Activated CD4-positive, alpha-beta T cell treated with anti-CD3 and anti-CD28 coated beads, Interleukin-2, amount 10 ng/mL, durations not matched to agents 24 days and 14 days (primary cell): Measurements from ENCODE around the gene AP1S3. TPM values are rescaled to one million over a fixed set of nuclear protein-coding genes. Genes with fewer than 3 reads are reported as not detected.
"Not testable (repeated sequence)": the region's sequence is repeated elsewhere in the genome, so short reads cannot be mapped to it uniquely, and the experiment has no call there.

ENCODE experiments used
- DNase-seq: peaks from one replicate; pipeline ENCODE4 v3.0.0; 2022
- H3K27ac Mint-ChIP-seq: one replicate; pipeline ENCODE4 v1.8.0; 2022; ENCODE audit warnings: mild to moderate bottlenecking, mixed read lengths
- H3K27me3 Mint-ChIP-seq: one replicate; pipeline ENCODE4 v1.8.0; 2022; ENCODE audit warnings: mixed read lengths
- H3K36me3 Mint-ChIP-seq: one replicate; pipeline ENCODE4 v1.8.0; 2022; ENCODE audit warnings: low read depth, mild to moderate bottlenecking, mixed read lengths
- H3K4me1 Mint-ChIP-seq: one replicate; pipeline ENCODE4 v1.8.0; 2021; ENCODE audit warnings: mixed read lengths
- H3K4me3 Mint-ChIP-seq: one replicate; pipeline ENCODE4 v1.8.0; 2022; ENCODE audit warnings: mild to moderate bottlenecking, moderate library complexity, mixed read lengths
- H3K9me3 Mint-ChIP-seq: one replicate; pipeline ENCODE4 v1.8.0; 2021; ENCODE audit warnings: mixed read lengths
- intact Hi-C: fragments of 100-400 bp; cut with micrococcal nuclease; formaldehyde crosslinking; loops from one replicate; pipeline ENCODE4 v1.15.1; 2023
- total RNA-seq: library from RNA; stranded (reverse); gene quantifications from 2 replicates; pipeline ENCODE4 v1.2.3, GENCODE V29; 2022

AP1S3 gene
- total RNA-seq, 1 donor from 2014 or later: 14.1 TPM

DNA sequence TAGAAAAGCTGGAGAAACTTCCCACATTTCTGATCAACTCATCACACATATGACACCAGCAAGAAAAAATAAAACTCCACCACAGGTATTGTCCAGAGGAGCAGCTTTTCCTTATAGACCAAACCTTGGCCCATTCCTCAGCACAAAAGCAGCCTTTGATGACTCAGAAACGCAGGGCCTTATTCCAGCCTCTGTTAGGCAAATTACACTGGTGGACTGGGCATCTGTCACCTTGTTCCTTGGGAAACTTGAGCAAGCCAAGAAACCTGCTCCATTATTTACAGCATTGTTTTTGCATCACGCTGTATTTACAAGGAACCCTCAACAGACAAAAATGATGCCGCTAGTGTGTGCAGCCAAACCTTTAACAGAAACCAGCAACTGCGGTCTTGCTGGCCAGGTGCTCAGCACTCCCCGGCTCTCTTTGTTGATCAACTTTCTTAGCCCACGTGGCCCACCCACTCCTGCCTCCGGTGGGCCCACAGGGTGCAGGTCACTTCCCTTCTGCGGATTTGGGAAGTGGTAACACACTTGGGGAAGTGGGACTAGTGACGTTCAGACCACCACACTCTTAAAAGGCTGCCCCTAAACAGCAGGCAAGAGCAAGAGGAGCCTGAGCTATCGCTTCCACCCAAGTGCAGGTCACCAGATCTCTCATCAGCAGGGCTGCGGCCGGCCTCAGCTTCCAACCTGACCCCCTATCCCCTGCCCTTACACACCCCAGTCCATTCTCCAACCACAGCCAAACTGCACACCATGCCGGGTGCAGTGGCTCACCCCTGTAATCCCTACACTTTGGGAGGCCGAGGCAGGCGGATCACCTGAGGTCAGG, 1.5 kb downstream of the AP1S3 start:
- Mint-ChIP-seq H3K9me3 (no peaks in the 10 kb centered on the region), H3K4me3 (peak overlapping the region; percentile 90), H3K27me3 (no peaks in the 10 kb centered on the region), H3K27ac (peak overlapping the region; percentile 5), H3K4me1 (peaks cover 16% of the 10 kb centered on the region), H3K36me3 (peaks cover 3% of the 10 kb centered on the region)
- intact Hi-C loops: loop anchor here (5.0 to 10.0 kb wide), 3 partner anchors 106 to 201 kb away; partner anchors contain the start of gene SERPINE2
- no peak for DNase-seq

DNA sequence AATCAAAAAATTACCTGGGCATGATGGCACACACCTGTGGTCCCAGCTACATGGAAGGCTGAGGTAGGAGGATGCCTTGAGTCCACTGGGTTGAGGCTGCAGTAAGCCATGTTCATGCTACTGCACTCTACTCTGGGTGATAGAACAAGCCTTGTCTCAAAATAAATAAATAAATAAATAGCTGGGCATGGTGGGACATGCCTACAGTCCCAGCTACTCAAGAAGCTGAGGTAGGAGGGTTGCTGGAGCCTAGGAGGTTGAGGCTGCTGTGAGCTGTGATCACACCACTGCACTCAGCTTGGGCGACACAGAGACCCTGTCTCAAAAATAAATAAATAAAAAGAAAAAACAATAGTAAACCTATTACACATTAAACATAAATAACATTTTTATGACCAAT, 3.0 kb downstream of the AP1S3 start:
- H3K36me3 Mint-ChIP-seq: peaks cover 3% of the 10 kb centered on the region
- H3K27ac Mint-ChIP-seq: no peak overlapping the region
- no peaks in the 10 kb centered on the region for H3K27me3 Mint-ChIP-seq
- peaks cover 16% of the 10 kb centered on the region for H3K4me1 Mint-ChIP-seq
- no peak for DNase-seq
- no peak overlapping the region for H3K4me3 Mint-ChIP-seq
- intact Hi-C loops: loop anchor here (10.0 kb wide), 1 partner anchor 110 kb away; no protein-coding TSS in a partner anchor
- no peaks in the 10 kb centered on the region for H3K9me3 Mint-ChIP-seq

DNA sequence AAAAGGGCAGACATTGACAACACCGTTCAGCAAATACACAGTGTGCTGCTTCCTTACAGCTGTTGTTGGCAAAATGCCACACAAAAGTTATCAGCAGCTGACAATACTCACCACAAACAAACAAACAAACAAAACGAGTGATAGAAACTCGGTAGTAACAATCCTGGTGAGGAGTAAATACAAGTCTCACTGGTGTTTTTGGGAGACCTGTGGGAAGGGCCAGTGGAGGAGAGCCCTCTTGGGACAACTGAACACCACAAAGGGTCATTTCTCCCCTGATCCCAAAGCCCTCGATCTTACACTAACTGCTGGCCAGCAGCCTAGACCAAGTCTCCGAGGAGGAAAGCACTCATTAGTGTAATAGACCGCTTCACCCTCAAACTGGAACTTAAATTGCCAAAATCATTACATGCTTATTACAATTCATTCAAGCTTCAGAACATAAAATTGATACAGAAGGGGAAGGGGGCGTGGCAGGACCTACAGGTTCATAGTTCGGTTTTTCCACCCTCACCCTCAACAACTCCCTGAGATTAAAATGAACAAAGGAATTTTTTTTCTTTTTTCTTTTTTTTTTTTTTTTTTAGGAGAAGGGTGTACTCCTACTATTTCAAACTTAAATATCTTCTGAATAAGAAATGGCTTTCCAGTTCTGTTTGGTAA, 5.0 kb downstream of the AP1S3 start:
- Mint-ChIP-seq H3K36me3 (peaks cover 6% of the 10 kb centered on the region), H3K9me3 (no peaks in the 10 kb centered on the region), H3K4me1 (peaks cover 15% of the 10 kb centered on the region), H3K27me3 (no peaks in the 10 kb centered on the region), H3K27ac (no peak overlapping the region), H3K4me3 (no peak overlapping the region)
- DNase-seq: no peak
- intact Hi-C loops: loop anchor here (10.0 kb wide), 1 partner anchor 108 kb away; no protein-coding TSS in a partner anchor

DNA sequence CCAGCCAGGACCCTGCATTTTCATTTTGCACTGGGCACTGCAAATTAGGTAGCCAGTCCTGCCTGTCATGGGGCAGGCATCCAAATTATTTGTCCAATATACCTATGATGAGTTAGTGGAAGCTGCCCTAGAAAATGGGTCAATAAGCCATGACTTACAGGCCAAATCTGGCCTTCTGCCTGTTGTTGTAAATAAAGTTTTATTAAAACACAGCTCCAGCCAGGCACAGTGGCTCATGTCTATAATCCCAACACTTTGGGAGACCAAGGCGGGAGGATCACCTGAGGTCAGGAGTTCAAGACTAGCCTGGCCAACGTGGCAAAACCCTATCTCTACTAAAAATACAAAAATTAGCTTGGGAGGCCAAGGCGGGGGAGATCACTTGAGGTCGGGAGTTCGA, 8.3 kb downstream of the AP1S3 start:
- Mint-ChIP-seq H3K9me3 (no peaks in the 10 kb centered on the region), H3K36me3 (peaks cover 3% of the 10 kb centered on the region), H3K4me1 (peaks cover 4% of the 10 kb centered on the region), H3K4me3 (no peak overlapping the region), H3K27ac (no peak overlapping the region), H3K27me3 (no peaks in the 10 kb centered on the region)
- intact Hi-C loops: no loop called here
- no peak for DNase-seq

DNA sequence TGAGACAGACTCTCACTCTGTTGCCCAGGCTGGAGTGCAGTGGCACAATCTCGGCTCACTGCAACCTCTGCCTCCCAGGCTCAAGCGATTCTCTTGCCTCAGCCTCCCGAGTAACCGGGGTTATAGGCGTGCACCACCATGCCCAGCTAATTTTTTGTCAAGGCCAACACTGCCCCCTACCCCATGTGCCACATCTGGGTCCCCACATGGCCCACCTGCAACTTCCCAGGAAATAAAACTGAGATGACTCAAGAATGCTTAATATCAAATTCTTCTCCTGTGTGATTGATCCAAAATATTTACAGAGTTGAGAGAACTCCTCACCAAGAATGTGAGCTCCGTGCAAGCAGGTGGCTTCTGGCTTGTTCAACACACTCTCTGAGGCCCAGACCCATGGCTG, 9.1 kb downstream of the AP1S3 start:
- intact Hi-C loops: no loop called here
- peaks cover 4% of the 10 kb centered on the region for H3K4me1 Mint-ChIP-seq
- DNase-seq: no peak
- no peak overlapping the region for H3K4me3 Mint-ChIP-seq
- H3K27ac Mint-ChIP-seq: no peak overlapping the region
- H3K36me3 Mint-ChIP-seq: peaks cover 3% of the 10 kb centered on the region
- no peaks in the 10 kb centered on the region for H3K9me3 Mint-ChIP-seq
- H3K27me3 Mint-ChIP-seq: no peaks in the 10 kb centered on the region

DNA sequence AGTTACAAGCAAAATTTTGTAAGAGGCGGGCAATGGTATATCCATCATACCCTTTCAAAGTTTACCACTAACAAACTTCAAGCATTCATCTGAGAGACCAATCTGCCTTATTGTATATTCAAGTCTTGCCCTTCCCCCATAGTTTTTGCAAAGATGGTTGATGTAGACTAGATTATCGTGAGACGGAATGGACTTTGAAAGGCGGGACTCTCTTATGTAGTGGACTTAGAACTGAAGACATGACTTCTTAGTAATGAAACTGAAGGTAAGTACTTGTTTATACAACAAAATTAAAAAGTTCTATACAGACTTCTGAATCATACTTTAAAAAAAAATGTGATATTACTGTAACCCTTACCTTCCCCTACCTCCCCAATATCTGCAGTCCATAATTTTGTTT, 10.4 kb downstream of the AP1S3 start:
- intact Hi-C loops: no loop called here
- Mint-ChIP-seq H3K4me1 (peaks cover 4% of the 10 kb centered on the region), H3K27ac (no peak overlapping the region), H3K36me3 (peaks cover 3% of the 10 kb centered on the region), H3K4me3 (no peak overlapping the region), H3K9me3 (no peaks in the 10 kb centered on the region), H3K27me3 (no peaks in the 10 kb centered on the region)
- DNase-seq: no peak

DNA sequence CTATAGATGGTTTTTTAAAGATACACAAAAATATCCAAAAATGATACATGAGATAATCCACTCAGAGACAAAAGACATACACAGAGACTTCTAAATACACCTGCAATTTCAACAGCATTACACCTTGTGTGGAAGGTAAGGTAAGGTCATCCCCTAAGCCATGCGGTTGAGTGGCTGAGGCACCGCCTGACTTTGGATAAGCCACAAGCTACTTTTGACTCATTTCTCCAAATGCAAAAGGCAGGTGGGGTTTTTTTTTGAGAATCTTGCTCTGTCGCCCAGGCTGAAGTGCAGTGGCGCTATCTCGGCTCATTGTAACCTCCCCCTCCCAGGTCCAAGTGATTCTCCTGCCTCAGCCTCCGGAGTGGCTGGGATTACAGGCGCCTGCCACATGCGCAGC, 13.1 kb downstream of the AP1S3 start:
- no peak for DNase-seq
- Mint-ChIP-seq H3K9me3 (no peaks in the 10 kb centered on the region), H3K27me3 (no peaks in the 10 kb centered on the region), H3K4me1 (peaks cover 1% of the 10 kb centered on the region), H3K36me3 (peaks cover 3% of the 10 kb centered on the region), H3K4me3 (no peak overlapping the region), H3K27ac (no peak overlapping the region)
- intact Hi-C loops: no loop called here

DNA sequence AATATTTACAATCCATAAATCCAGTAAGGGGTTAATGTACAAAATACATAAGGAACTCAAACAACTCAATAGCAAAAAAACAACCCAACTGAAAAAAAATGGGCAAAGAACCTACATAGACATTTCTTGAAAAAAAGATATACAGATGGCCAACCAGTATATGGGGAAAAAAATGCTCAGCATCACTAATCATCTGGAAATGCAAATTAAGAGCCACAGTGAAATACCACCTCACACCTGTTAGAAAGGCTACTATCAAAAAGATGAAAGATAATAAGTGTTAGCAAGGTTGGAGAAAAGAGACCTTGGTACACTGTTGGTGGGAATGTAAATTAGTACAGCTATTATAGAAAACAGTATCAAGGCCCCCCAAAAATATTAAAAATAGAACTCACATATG, 14.6 kb downstream of the AP1S3 start:
- Mint-ChIP-seq H3K4me1 (no peaks in the 10 kb centered on the region), H3K27me3 (no peaks in the 10 kb centered on the region), H3K27ac (no peak overlapping the region), H3K9me3 (no peaks in the 10 kb centered on the region), H3K4me3 (no peak overlapping the region), H3K36me3 (no peaks in the 10 kb centered on the region)
- intact Hi-C loops: no loop called here
- DNase-seq: no peak

DNA sequence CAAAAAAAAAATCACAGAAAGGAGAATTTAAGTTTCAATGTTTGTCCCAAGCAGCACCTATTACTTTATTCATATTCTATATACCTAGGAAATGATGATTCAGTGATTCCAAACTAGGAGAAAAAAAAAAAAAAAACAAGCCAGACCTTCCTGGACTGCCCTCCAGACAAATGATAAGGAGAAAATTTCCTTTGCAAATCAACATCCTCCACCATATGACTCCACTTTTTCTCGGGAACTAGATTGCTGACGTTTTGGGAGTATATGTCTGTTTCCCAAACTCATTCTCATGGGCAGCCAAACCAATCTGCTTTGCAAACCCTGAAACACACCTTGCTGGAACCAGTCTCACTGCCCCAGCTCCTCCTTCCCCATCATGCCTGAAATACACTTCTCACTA, 16.8 kb downstream of the AP1S3 start:
- intact Hi-C loops: no loop called here
- H3K36me3 Mint-ChIP-seq: peaks cover 2% of the 10 kb centered on the region
- H3K27ac Mint-ChIP-seq: no peak overlapping the region
- H3K4me1 Mint-ChIP-seq: no peaks in the 10 kb centered on the region
- no peaks in the 10 kb centered on the region for H3K27me3 Mint-ChIP-seq
- no peaks in the 10 kb centered on the region for H3K9me3 Mint-ChIP-seq
- DNase-seq: no peak
- no peak overlapping the region for H3K4me3 Mint-ChIP-seq

DNA sequence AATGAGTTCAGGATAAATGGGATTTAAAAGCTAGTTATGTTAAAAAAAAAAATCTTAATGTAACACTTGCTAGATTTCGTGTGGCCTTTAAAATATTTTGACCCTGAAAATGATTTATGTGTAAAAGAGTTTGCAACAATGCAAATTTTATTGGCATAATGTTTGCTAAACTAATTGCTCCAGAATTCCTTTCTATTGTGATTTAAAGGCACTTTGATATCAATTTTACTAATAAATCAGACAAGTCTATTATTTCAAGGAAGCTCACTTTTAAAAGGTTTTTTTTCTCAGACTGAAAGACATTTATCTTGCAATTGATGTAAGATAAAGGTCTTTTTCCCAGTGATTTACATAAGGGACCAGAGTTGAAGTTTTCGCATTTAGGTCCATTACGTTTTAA, 17.5 kb downstream of the AP1S3 start:
- no peak for DNase-seq
- no peak overlapping the region for H3K27ac Mint-ChIP-seq
- no peak overlapping the region for H3K4me3 Mint-ChIP-seq
- H3K36me3 Mint-ChIP-seq: peaks cover 2% of the 10 kb centered on the region
- no peaks in the 10 kb centered on the region for H3K27me3 Mint-ChIP-seq
- intact Hi-C loops: no loop called here
- no peaks in the 10 kb centered on the region for H3K9me3 Mint-ChIP-seq
- peaks cover 4% of the 10 kb centered on the region for H3K4me1 Mint-ChIP-seq

DNA sequence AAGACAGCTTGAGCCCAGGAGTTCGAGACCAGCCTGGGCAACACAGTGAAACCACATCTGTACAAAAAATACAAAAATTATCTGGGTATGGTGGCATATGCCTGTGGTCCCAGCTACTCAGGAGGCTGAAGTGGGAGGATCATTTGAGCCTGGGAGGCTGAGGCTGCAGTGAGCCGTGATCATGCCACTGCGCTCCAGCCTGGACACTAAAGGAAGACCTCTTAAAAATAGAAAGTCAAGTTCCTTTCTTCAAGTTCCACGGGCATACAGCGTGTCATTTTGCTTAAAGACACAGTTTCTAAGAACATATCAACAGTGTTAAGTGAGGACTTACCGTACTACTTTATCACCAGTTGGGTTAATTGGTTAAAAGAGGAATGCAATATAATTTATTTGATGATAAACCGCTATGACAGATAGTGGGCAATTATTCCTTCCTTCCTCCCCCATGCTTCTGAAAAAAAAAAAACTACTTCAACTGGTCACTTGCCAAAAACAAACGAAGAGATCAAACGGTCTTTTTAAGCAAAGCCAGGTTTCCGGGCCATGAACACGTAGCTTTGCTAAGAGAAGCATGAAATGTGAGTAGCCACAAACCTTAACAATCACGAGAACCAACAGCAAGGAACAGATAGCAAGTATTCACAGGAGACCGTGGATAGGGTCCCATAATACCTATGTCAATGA, 21.4 kb downstream of the AP1S3 start:
- Mint-ChIP-seq H3K36me3 (peaks cover 2% of the 10 kb centered on the region), H3K4me1 (peaks cover 4% of the 10 kb centered on the region), H3K4me3 (no peak overlapping the region), H3K27me3 (no peaks in the 10 kb centered on the region), H3K9me3 (no peaks in the 10 kb centered on the region), H3K27ac (no peak overlapping the region)
- DNase-seq: no peak
- intact Hi-C loops: no loop called here

DNA sequence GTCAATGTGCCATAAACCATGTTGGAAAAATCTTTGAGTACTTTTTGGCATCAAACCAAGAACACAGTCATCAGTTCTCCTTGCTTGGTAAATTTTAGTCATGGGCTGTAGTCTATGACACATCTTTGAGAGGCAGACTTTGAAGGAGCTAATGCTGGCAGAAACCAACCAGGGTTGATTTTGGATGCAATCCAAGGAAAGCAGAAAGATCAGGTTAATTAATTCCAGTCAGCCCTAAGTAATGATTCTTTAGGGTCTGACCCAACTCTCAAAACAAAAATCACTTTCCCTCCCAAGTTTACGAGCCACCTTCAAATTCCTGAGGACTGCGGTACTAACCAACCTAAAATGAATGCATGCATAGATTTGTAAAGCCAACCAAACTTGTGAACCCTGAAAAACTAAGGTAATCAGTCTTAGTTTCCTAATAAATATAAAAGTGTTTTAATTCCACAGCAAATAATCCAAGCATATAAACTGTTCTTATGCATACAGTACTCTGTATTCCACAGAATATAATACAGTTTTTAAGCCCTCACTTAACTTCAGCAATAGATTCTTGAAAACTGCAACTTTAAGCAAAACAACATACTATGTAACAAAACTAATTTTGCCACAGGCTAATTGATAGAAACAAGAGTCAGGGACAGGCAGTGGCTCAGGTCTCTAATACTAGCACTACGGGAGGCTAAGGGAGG, 22.0 kb downstream of the AP1S3 start:
- Mint-ChIP-seq H3K27ac (no peak overlapping the region), H3K4me1 (peaks cover 4% of the 10 kb centered on the region), H3K9me3 (no peaks in the 10 kb centered on the region), H3K4me3 (no peak overlapping the region), H3K36me3 (peaks cover 2% of the 10 kb centered on the region), H3K27me3 (no peaks in the 10 kb centered on the region)
- no peak for DNase-seq
- intact Hi-C loops: no loop called here

DNA sequence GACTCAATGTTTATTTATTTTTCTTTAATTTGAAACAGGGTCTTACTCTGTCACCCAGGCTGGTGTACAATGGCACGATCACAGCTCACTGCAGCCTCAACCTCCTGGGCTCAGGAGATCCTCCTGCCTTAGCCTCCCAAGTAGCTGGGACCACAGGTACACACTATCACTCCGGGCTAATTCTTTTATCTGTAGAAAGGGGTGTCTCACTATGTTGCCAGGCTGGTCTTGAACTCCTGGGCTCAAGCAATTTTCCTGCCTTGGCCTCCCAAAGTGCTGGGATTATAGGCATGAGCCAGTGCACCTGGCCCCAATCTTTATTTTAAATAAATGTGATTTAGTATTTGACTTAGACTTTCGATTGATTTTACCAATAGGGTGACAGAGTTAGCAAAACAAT, 22.6 kb downstream of the AP1S3 start:
- H3K27me3 Mint-ChIP-seq, H3K4me1 Mint-ChIP-seq, H3K36me3 Mint-ChIP-seq, intact Hi-C loops, H3K9me3 Mint-ChIP-seq, H3K27ac Mint-ChIP-seq, DNase-seq, H3K4me3 Mint-ChIP-seq: not testable (repeated sequence)

DNA sequence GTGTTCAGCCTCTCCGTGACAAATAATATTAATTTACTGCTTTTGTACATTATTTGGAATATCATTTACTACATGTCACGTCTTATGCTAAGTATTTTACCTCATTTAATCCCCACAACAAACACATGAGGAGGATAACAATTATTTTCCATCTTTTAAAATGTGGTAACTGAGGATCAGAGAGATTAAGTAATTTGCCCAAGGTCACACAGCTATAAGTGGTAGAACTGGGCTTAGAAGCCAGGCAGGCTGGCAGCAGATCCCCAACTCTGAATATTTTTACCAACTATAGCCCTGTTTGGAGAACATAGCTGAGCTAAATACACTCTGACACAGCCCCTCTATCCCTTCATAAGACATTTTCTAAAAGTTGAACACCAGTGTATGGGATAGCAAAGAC, 24.1 kb downstream of the AP1S3 start:
- Mint-ChIP-seq H3K4me1 (peaks cover 4% of the 10 kb centered on the region), H3K36me3 (peaks cover 2% of the 10 kb centered on the region), H3K27ac (no peak overlapping the region), H3K4me3 (no peak overlapping the region), H3K9me3 (no peaks in the 10 kb centered on the region), H3K27me3 (no peaks in the 10 kb centered on the region)
- DNase-seq: no peak
- intact Hi-C loops: no loop called here
